GM12801 (cell line): ENCODE measurements around the gene CACNB2.

ENCODE experiments used
- CTCF ChIP-seq: IDR thresholded peaks from one replicate; pipeline ENCODE4 v1.5.1; 2011; ENCODE audit warnings: control low read depth; ENCODE audit not compliant: insufficient read length; ENCODE audit errors: extremely low read depth

Gene CACNB2

GRCh38 chr10:18523858-18524257 lies 383.6 kb downstream of the CACNB2 start:
- no peak for TF ChIP-seq CTCF

DNA sequence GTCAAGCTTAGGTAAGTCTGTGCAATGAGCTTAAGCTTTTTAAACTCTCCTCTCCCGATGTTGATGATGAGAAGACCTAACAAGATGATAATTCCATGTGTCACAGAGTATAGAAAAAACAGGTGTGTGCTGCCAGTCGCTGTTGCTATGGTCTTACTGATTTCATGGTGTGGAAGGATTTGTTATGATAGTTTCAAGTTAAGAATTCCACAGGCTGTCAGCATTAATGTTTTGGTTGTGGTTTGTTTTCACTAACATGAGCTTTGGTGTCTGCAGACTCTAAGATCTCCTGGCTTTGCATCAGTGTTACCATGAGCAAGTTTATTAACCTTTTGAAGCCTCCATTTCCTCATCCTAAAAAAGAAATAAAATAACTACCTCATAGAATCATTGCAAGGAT lies 387.5 kb downstream of the CACNB2 start:
- no peak for TF ChIP-seq CTCF

DNA sequence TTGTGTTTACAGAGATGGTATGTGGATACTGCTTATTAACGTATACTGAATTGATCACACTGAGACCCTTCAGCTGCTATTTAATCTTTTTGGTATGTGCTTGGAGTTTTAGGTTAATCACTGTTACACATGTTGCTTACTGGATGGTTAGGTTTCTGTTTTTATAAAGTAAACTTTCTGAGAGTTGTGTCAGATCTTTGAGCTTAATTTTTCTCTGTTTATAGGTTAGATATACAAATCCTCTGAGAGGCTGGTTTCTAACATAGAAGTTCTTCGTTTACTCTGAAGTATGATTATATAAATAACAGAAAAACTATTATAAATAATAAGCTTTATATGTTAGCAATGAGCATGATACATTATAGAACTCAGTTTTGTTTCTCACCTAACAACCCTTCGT lies 388.1 kb downstream of the CACNB2 start:
- no peak for TF ChIP-seq CTCF

- no peak for TF ChIP-seq CTCF
Observed at GRCh38 chr10:18532881-18533535, 392.8 kb downstream of the CACNB2 start.

- TF ChIP-seq CTCF: no peak
Observed at GRCh38 chr10:18533896-18534295, 393.7 kb downstream of the CACNB2 start.

DNA sequence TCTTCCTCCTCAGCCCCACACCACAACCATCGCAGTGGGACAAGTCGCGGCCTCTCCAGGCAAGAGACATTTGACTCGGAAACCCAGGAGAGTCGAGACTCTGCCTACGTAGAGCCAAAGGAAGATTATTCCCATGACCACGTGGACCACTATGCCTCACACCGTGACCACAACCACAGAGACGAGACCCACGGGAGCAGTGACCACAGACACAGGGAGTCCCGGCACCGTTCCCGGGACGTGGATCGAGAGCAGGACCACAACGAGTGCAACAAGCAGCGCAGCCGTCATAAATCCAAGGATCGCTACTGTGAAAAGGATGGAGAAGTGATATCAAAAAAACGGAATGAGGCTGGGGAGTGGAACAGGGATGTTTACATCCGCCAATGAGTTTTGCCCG lies 399.1 kb downstream of the CACNB2 start:
- TF ChIP-seq CTCF: no peak

GRCh38 chr10:18540195-18540594 lies 400.0 kb downstream of the CACNB2 start:
- no peak for TF ChIP-seq CTCF

- TF ChIP-seq CTCF: no peak
Observed at GRCh38 chr10:18542832-18543231, 402.6 kb downstream of the CACNB2 start.
